DMS153 treated with DMSO at 0.1 percent for 48 hours (cell line): ENCODE data around the gene FOXS1.

Source experiments
- DNase-seq: peaks from one replicate; lab custom pipeline; 2025; ENCODE audit not compliant: unreplicated experiment; lab: John Stamatoyannopoulos, UW

FOXS1 gene

GRCh38 chr20:31861385-31862156, 16.2 kb upstream of the FOXS1 start:
- DNase-seq: peak; percentile 24

- no peak for DNase-seq
Observed at GRCh38 chr20:31861135-31861384, 15.7 kb upstream of the FOXS1 start.

- no peak for DNase-seq
Observed at GRCh38 chr20:31860390-31861134, 15.2 kb upstream of the FOXS1 start.

- no peak for DNase-seq
Observed at GRCh38 chr20:31859998-31860380, 14.6 kb upstream of the FOXS1 start.

GRCh38 chr20:31859266-31859997, 14.0 kb upstream of the FOXS1 start:
- no peak for DNase-seq

- no peak for DNase-seq
Observed at GRCh38 chr20:31858760-31859083, 13.3 kb upstream of the FOXS1 start.

GRCh38 chr20:31857861-31858759, 12.7 kb upstream of the FOXS1 start:
- DNase-seq: no peak

- no peak for DNase-seq
Observed at GRCh38 chr20:31856516-31856915, 11.1 kb upstream of the FOXS1 start.

- DNase-seq: no peak
Observed at GRCh38 chr20:31853481-31853880, 8.1 kb upstream of the FOXS1 start.

- no peak for DNase-seq
Observed at GRCh38 chr20:31851240-31851955, 6.0 kb upstream of the FOXS1 start.

- DNase-seq: peak; percentile 32
Observed at GRCh38 chr20:31849306-31849930, 4.0 kb upstream of the FOXS1 start.

- DNase-seq: no peak
Observed at GRCh38 chr20:31848088-31848999, 2.9 kb upstream of the FOXS1 start.

- no peak for DNase-seq
Observed at GRCh38 chr20:31846793-31847138, 1.4 kb upstream of the FOXS1 start.

GRCh38 chr20:31844737-31845299, 586 bp downstream of the FOXS1 start:
- no peak for DNase-seq

- DNase-seq: no peak
Observed at GRCh38 chr20:31843881-31844280, 1.5 kb downstream of the FOXS1 start.

- no peak for DNase-seq
Observed at GRCh38 chr20:31843288-31843687, 2.1 kb downstream of the FOXS1 start.

GRCh38 chr20:31842471-31843157, 2.8 kb downstream of the FOXS1 start:
- no peak for DNase-seq

- DNase-seq: no peak
Observed at GRCh38 chr20:31841928-31842327, 3.5 kb downstream of the FOXS1 start.
